HG03457 (cell line): ENCODE data around the gene MDK.

Source experiments
- ATAC-seq: cut with Tn5 transposase; IDR thresholded peaks from one replicate; pipeline ENCODE4 v1.9.1; 2021; ENCODE audit warnings: moderate number of reproducible peaks; ENCODE audit not compliant: unreplicated experiment

MDK gene

DNA sequence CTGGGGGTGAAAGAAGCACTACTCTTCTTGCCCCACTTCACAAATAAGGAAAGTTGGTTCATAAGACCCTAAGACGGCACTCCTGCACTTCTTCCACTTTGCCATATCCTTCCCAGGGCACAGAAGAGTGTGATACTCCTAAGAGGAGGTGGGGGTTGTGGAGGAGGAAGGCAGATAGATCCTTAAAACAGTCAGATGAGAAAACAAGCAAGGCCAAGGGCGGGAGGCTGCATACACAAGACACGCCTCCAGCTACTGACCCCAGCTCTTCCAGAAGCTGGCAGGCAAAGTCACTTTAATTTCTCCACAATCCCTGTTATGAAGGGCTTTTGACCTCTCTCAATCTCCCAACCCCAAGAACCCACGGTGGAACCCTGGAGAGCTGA lies 11.8 kb downstream of the MDK start:
- ATAC-seq: no peak

- no peak for ATAC-seq
These were observed 12.3 kb downstream of the MDK start for GRCh38 chr11:46393759-46394158.

DNA sequence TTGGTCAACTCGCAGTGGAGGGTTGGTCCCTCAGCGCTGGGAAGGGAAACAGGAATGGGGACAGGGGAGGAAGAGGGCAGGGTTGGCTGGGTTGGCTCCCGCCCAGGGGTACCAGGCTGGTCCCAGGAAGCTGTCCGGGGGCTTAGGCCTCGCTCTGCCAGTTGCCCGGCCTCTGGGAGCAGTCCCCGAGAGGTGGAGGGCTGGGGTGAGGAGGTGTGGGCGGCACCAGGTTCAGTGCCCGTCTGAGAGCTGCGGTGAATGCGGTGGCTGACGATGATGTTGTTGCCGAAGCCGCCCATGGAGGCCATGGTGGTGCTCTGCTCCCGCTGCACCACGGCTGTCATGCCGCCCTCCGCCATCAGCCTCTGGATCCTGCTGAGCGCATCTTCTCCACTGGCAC lies 16.1 kb downstream of the MDK start:
- ATAC-seq: no peak

- no peak for ATAC-seq
These were observed 21.8 kb downstream of the MDK start for GRCh38 chr11:46402957-46403902.

- no peak for ATAC-seq
These were observed 23.1 kb downstream of the MDK start for GRCh38 chr11:46404476-46405017.

DNA sequence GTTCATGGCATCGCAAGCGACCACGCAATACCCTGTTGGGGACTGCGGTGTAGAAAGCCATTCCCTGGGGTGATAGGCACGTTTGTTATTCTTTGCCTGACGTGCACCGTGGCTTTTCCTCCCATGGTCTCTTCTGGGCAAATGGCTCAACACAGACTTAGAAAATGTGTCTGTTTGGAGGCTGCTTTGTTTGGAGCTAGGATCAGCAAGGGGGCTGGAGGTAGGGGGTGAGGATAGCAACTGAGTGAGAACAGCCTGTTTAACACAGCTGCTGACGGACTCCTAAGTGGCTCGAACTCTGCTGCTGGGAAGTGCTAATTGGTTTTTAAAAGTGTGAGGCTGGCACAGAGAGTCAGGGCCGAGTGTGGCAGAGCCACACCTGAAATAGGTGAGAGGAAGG lies 26.2 kb downstream of the MDK start:
- ATAC-seq: no peak

- ATAC-seq: no peak
These were observed 27.0 kb downstream of the MDK start for GRCh38 chr11:46408407-46408986.

DNA sequence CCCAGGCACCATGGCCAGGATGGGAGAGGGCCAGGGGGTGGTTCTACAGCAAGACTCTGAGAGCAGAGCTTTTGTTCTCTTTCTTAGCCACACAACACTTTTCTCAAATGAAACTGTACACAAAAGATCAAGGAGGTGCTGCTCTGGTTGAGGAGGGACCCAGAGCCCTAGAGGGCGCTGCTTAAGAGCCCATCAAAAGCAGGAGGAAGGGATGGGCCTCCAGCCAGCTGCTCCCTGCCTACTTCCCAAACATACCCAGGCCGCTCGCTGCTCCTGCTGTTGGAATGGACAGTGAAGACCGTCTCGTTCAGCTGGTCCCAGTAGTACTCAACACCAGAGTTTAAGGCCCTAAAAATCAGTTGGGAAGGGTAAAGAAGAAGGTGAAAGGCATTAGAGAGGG lies 28.6 kb downstream of the MDK start:
- ATAC-seq: no peak

- ATAC-seq: no peak
These were observed 32.4 kb downstream of the MDK start for GRCh38 chr11:46413760-46414465.

DNA sequence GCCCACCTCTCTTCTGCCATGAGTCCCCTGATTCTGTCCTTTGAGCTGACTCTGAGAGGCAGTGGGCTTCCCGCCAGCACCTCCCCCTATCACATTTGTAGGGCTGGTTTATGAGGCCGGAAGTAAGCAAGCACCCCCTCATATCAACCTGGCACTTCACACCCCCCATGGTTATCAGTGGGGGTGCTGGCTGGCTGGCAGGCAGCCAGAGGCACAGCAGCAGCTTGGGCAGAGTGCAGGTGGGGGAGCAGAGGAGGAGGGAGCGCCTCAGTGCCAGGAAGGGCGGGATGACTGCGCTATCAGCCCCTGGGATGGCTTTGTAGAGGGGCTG lies 33.0 kb downstream of the MDK start:
- no peak for ATAC-seq

DNA sequence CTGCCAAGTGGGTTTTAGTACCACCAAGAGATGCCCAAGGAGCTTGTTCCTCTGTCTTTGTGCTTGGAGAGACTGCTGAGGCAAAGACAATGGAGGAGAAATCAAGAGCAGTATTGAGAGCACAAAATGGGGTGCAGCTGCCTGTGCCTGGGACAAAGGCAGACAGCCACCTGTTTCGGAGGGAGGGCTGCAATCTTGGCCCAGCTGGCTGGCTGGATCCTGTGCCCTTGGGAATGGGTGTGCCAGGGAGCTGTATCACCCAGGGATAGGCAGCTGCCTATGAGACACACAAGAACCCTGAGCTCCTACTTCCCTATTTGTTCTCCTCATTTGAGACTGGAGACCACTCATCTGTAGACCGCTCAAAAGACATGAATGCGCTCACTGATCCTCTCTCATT lies 33.4 kb downstream of the MDK start:
- no peak for ATAC-seq

- no peak for ATAC-seq
These were observed 36.2 kb downstream of the MDK start for GRCh38 chr11:46417711-46418110.

- no peak for ATAC-seq
These were observed 37.3 kb downstream of the MDK start for GRCh38 chr11:46418751-46419150.

DNA sequence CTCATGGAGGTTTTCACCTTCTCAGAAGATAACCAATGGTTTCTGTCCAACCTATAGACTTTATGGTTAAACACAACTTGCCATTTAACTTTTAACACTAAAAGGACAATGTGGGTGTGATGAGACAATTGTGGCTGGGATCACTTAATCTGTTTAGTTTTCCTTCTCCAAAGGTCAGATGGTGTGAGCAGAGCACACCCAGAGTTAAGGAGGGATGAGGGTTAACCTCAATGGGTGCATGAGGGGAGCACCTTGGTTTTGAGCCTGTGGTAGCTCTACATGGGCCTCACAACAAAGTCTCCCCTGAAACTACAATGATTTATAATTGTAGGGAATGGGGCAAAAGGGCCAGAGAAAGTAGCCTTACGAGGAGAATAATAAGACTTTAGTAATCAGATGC lies 39.0 kb downstream of the MDK start:
- ATAC-seq: no peak

DNA sequence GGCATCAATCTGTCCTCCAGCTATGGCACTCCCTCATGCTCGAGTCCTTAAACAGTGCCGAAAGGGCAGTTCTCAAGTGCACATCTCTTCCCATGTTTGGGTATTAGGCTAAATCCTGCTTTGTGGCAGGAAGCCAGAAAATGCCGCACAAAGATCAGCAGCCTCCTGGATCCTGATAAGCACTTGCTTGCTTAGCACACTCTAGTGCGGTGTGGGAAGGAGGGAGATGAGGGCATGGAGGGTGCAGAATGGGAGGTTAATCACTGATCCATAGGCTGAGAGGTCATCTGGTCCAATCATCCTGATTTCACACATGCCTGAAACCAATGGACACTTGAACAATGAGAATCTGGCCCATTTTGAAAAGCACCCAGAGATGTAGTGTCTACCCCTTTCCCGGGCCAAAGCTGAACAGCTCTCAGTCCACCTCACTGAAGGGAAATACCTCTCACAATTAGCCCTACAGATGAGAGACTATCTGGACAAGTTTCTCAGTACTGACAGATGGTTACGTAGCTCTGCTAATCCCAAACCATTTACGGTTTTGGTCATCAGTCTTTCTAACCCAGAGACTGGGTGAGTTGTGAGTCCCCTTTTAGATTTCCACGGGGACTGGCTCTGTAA lies 39.9 kb downstream of the MDK start:
- ATAC-seq: no peak

GRCh38 chr11:46422588-46422987 lies 41.1 kb downstream of the MDK start:
- ATAC-seq: no peak

GRCh38 chr11:46426233-46426991 lies 44.9 kb downstream of the MDK start:
- ATAC-seq: no peak

- ATAC-seq: no peak
These were observed 45.9 kb downstream of the MDK start for GRCh38 chr11:46427364-46427763.

- ATAC-seq: no peak
These were observed 48.2 kb downstream of the MDK start for GRCh38 chr11:46429717-46430116.

DNA sequence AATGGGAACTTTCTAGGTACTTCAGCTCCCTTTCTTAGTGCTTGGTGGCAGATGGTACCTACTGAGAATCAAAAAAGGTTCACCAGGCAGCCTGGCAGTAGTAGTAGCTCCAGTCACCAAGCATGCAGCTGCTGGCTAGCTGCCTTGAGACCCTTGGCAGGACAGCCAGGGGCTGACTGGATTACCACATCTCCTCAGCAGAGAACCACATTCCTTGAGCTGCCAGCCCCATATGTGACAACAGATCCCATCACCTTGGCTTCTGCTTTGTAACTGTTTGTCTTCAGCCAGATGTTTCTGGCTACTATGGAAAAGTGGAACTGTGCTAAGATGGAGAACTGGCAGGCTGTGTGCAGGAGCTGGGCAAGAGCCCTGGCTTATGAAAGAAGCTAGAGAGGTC lies 49.7 kb downstream of the MDK start:
- no peak for ATAC-seq
